ENCODE data around the gene IFNA21.

DNA sequence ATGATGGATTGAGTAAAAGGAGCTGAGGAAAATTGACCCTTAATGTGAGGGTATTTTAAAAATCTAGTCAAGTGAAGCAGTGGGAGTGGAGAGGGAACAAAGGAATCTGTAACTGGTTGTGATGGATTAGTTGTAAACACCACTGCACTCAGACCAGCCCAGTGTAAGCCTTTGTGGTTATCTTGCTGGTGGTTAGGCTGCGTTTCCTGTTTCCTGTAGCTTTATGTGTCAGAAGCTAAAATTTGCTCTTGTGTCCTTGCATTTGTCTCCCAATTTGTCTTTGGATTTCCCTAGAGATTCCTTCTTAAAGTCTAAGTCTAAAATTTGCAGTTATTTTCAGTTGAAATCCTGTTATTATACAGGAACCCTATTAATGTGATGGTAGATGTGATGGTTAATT, 6.3 kb downstream of the IFNA21 start:
- TF ChIP-seq, protein P1, sequence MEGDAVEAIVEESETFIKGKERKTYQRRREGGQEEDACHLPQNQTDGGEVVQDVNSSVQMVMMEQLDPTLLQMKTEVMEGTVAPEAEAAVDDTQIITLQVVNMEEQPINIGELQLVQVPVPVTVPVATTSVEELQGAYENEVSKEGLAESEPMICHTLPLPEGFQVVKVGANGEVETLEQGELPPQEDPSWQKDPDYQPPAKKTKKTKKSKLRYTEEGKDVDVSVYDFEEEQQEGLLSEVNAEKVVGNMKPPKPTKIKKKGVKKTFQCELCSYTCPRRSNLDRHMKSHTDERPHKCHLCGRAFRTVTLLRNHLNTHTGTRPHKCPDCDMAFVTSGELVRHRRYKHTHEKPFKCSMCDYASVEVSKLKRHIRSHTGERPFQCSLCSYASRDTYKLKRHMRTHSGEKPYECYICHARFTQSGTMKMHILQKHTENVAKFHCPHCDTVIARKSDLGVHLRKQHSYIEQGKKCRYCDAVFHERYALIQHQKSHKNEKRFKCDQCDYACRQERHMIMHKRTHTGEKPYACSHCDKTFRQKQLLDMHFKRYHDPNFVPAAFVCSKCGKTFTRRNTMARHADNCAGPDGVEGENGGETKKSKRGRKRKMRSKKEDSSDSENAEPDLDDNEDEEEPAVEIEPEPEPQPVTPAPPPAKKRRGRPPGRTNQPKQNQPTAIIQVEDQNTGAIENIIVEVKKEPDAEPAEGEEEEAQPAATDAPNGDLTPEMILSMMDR (IDR thresholded peaks at IDR 0.05) = no peak
- no peak for TF ChIP-seq POLR2A (IDR thresholded peaks at IDR 0.05)
